ENCODE results near the gene UBE2Q2.

GRCh38 chr15:75869446-75869845, 26.2 kb downstream of the UBE2Q2 start:
- TF ChIP-seq CTCF (IDR thresholded peaks at IDR 0.05; ENCODE audit: poor library complexity, severe bottlenecking) = no peak
- TF ChIP-seq MXI1 (conservative IDR thresholded peaks at IDR 0.05; ENCODE audit: poor library complexity, severe bottlenecking) = no peak
